Neuronal stem cell (in vitro differentiated cells): Measurements from ENCODE around the gene AFP.

Source experiments
- DNase-seq: peaks from one replicate; pipeline ENCODE4 v3.0.0-alpha.2; 2013; ENCODE audit warnings: low spot score
- H2AFZ ChIP-seq: one replicate; pipeline ENCODE4 v1.6.1; 2013; ENCODE audit warnings: mild to moderate bottlenecking, low read length, inconsistent platforms
- H2AK5ac ChIP-seq: 2 replicates; pipeline ENCODE4 v1.6.1; 2013; ENCODE audit warnings: low read depth, mild to moderate bottlenecking, inconsistent platforms, low read length, moderate library complexity, mixed read lengths
- H2BK120ac ChIP-seq: 2 replicates; pipeline ENCODE4 v1.6.1; 2013; ENCODE audit warnings: low read depth, mild to moderate bottlenecking, inconsistent platforms, low read length, moderate library complexity, mixed read lengths
- H2BK12ac ChIP-seq: one replicate; pipeline ENCODE4 v1.6.1; 2013; ENCODE audit warnings: low read length, inconsistent platforms
- H2BK15ac ChIP-seq: 2 replicates; pipeline ENCODE4 v1.6.1; 2013; ENCODE audit warnings: mild to moderate bottlenecking, low read length, inconsistent platforms, mixed read lengths
- H2BK5ac ChIP-seq: one replicate; pipeline ENCODE4 v1.6.1; 2013; ENCODE audit warnings: inconsistent platforms, mild to moderate bottlenecking, low read length, moderate library complexity
- H3K14ac ChIP-seq: one replicate; pipeline ENCODE4 v1.6.1; 2013; ENCODE audit warnings: low read length, inconsistent platforms
- H3K18ac ChIP-seq: 2 replicates; pipeline ENCODE4 v1.6.1; 2013; ENCODE audit warnings: low read length, inconsistent platforms
- H3K23ac ChIP-seq: 2 replicates; pipeline ENCODE4 v1.6.1; 2013; ENCODE audit warnings: low read depth, mild to moderate bottlenecking, mixed read lengths, low read length, inconsistent platforms; ENCODE audit not compliant: poor library complexity
- H3K27ac ChIP-seq: replicated peaks from 3 replicates; pipeline ENCODE4 v1.5.1; 2013; ENCODE audit warnings: low read length, inconsistent platforms
- H3K27me3 ChIP-seq, 3 experiments: 2 replicates each; pipeline ENCODE4 v1.6.1; 2013; ENCODE audit warnings: low read length in 3 of 3, mild to moderate bottlenecking in 2 of 3, inconsistent platforms in 1 of 3, low read depth in 1 of 3, mixed read lengths in 1 of 3, moderate library complexity in 1 of 3; ENCODE audit not compliant: control insufficient read depth in 3 of 3, insufficient read depth in 3 of 3
- H3K36me3 ChIP-seq, 2 donors: replicated peaks in 1 of 2; 2 replicates each; pipeline ENCODE4 v1.6.1; 2013; ENCODE audit warnings: low read length in 2 of 2; ENCODE audit not compliant: control insufficient read depth in 2 of 2, insufficient read depth in 2 of 2
- H3K4ac ChIP-seq: 2 replicates; pipeline ENCODE4 v1.6.1; 2013; ENCODE audit warnings: inconsistent platforms, mild to moderate bottlenecking, low read length, moderate library complexity
- H3K4me1 ChIP-seq, 2 donors: 1 replicate in 1 of 2; 2 replicates in 1 of 2; pipeline ENCODE4 v1.6.1; 2013; ENCODE audit warnings: low read length in 2 of 2, low read depth in 1 of 2; ENCODE audit not compliant: control insufficient read depth in 2 of 2, insufficient read depth in 1 of 2
- H3K4me2 ChIP-seq: one replicate; pipeline ENCODE4 v1.6.1; 2013; ENCODE audit warnings: mild to moderate bottlenecking, low read length, inconsistent platforms; ENCODE audit not compliant: insufficient read depth, poor library complexity, severe bottlenecking
- H3K4me3 ChIP-seq, 2 donors: 2 replicates each; pipeline ENCODE4 v1.5.1; 2013; ENCODE audit warnings: low read length in 2 of 2, mild to moderate bottlenecking in 2 of 2, inconsistent platforms in 1 of 2, moderate library complexity in 1 of 2
- H3K79me1 ChIP-seq: one replicate; pipeline ENCODE4 v1.6.1; 2013; ENCODE audit warnings: low read depth, mild to moderate bottlenecking, inconsistent platforms, low read length, moderate library complexity
- H3K9ac ChIP-seq: one replicate; pipeline ENCODE4 v1.6.1; 2013; ENCODE audit warnings: mild to moderate bottlenecking, low read depth, low read length, inconsistent platforms; ENCODE audit not compliant: poor library complexity
- H3K9me3 ChIP-seq, 2 donors: replicated peaks in 1 of 2; 2 replicates each; pipeline versions ENCODE3 to v1.6.1; 2013; ENCODE audit warnings: low read length in 2 of 2, mild to moderate bottlenecking in 2 of 2, inconsistent platforms in 1 of 2, low read depth in 1 of 2, mixed read lengths in 1 of 2, moderate library complexity in 1 of 2; ENCODE audit not compliant: control insufficient read depth in 2 of 2, insufficient read depth in 1 of 2
- H4K8ac ChIP-seq: one replicate; pipeline ENCODE4 v1.6.1; 2013; ENCODE audit warnings: low read depth, mild to moderate bottlenecking, inconsistent platforms, low read length, moderate library complexity
- H4K91ac ChIP-seq: one replicate; pipeline ENCODE4 v1.6.1; 2013; ENCODE audit warnings: low read length, low read depth, mild to moderate bottlenecking, inconsistent platforms; ENCODE audit not compliant: poor library complexity
- WGBS, 2 donors: extraction: QIAGEN DNeasy Blood & Tissue Kit; methylation state at CpG; one replicate each; pipeline ENCODE4 v1.1.7; 2013; ENCODE audit warnings: missing lambda C conversion rate in 2 of 2, mixed read lengths in 1 of 2; ENCODE audit not compliant: insufficient read length in 2 of 2, insufficient replicate concordance in 1 of 2; ENCODE audit errors: extremely low coverage in 2 of 2; 5-methylcytosine and 5-hydroxymethylcytosine counted together

Gene AFP

GRCh38 chr4:73446336-73446938 lies 10.4 kb downstream of the AFP start:
- Histone ChIP-seq H3K9ac (no peak overlapping the region), H3K27ac (no peak overlapping the region), H4K91ac (no peak overlapping the region), H3K4ac (no peak overlapping the region), H2AFZ (no peak overlapping the region), H3K27me3 (peaks cover 0 to 10% (median 0%) of the 10 kb centered on the region in 3 experiments), H3K4me3 (no peak overlapping the region), H3K4me2 (no peak overlapping the region), H3K23ac (no peak overlapping the region), H4K8ac (no peak overlapping the region), H2BK5ac (no peak overlapping the region), H3K14ac (no peak overlapping the region), H3K18ac (no peak overlapping the region), H2BK15ac (no peak overlapping the region), H2AK5ac (no peak overlapping the region), H3K9me3 (no peaks in the 10 kb centered on the region), H2BK12ac (no peak overlapping the region), H2BK120ac (no peak overlapping the region), H3K79me1 (no peaks in the 10 kb centered on the region), H3K36me3 (no peaks in the 10 kb centered on the region), H3K4me1 (peaks cover 4 to 5% of the 10 kb centered on the region in 2 donors)
- WGBS, 2 donors, result no CpG with 5 or more reads among the region's 4 CpGs
- peak; percentile 18 for DNase-seq

DNA sequence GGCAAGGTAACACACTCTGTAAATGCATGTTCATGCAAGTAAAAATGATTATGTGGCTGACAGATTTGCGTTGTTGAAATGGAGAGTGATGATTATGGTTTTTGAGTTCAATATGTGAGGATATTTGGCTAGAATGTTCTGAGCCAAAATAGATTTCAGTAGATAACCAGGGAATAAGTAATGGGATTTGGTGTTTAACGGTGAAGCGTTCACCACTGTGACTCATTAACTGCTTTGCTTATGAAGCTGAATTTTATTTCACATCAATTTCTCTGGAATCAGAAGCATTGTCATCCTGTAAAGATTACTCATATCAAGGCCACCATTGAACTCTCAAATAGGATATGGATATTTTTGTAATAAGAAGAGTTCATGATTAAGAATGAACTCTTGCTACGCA lies 11.7 kb downstream of the AFP start:
- H2BK120ac ChIP-seq, result no peak overlapping the region
- no peak overlapping the region for H2BK12ac ChIP-seq
- no peak overlapping the region for H3K9ac ChIP-seq
- no peak overlapping the region for H3K4me3 ChIP-seq
- H3K4ac ChIP-seq, result no peak overlapping the region
- H3K14ac ChIP-seq, result no peak overlapping the region
- no peak overlapping the region for H3K27ac ChIP-seq
- WGBS, 2 donors, result 100% methylated on average over 1 of the region's 4 CpGs; no CpG with 5 or more reads in 1 of the 2 donors
- H3K79me1 ChIP-seq, result no peaks in the 10 kb centered on the region
- peaks cover 5 to 6% of the 10 kb centered on the region in 2 donors for H3K4me1 ChIP-seq
- DNase-seq, result no peak
- H4K8ac ChIP-seq, result no peak overlapping the region
- no peak overlapping the region for H3K18ac ChIP-seq
- H2BK15ac ChIP-seq, result no peak overlapping the region
- no peaks in the 10 kb centered on the region for H3K36me3 ChIP-seq
- H3K23ac ChIP-seq, result no peak overlapping the region
- no peak overlapping the region for H2AFZ ChIP-seq
- peaks cover 0 to 10% (median 0%) of the 10 kb centered on the region in 3 experiments for H3K27me3 ChIP-seq
- no peak overlapping the region for H2BK5ac ChIP-seq
- no peak overlapping the region for H4K91ac ChIP-seq
- no peak overlapping the region for H3K4me2 ChIP-seq
- H2AK5ac ChIP-seq, result no peak overlapping the region
- H3K9me3 ChIP-seq, result no peaks in the 10 kb centered on the region

- H3K4me3 ChIP-seq, result no peak overlapping the region
- no peak for DNase-seq
- peaks cover 5 to 8% of the 10 kb centered on the region in 2 donors for H3K4me1 ChIP-seq
- H2AFZ ChIP-seq, result no peak overlapping the region
- H4K91ac ChIP-seq, result no peak overlapping the region
- H2BK12ac ChIP-seq, result no peak overlapping the region
- H3K4me2 ChIP-seq, result no peak overlapping the region
- no CpG with 5 or more reads among the region's 4 CpGs for WGBS, 2 donors
- no peak overlapping the region for H3K14ac ChIP-seq
- no peak overlapping the region for H3K23ac ChIP-seq
- no peak overlapping the region for H2BK15ac ChIP-seq
- H2BK120ac ChIP-seq, result no peak overlapping the region
- H2AK5ac ChIP-seq, result no peak overlapping the region
- H3K18ac ChIP-seq, result no peak overlapping the region
- H3K4ac ChIP-seq, result no peak overlapping the region
- H3K27me3 ChIP-seq, result peaks cover 0 to 10% (median 0%) of the 10 kb centered on the region in 3 experiments
- no peak overlapping the region for H4K8ac ChIP-seq
- no peak overlapping the region for H3K9ac ChIP-seq
- no peak overlapping the region for H2BK5ac ChIP-seq
- H3K27ac ChIP-seq, result no peak overlapping the region
- H3K79me1 ChIP-seq, result no peaks in the 10 kb centered on the region
- H3K36me3 ChIP-seq, result no peaks in the 10 kb centered on the region
- H3K9me3 ChIP-seq, result no peaks in the 10 kb centered on the region
Observed at GRCh38 chr4:73448448-73449203, 12.6 kb downstream of the AFP start.

- H3K27ac ChIP-seq, result no peak overlapping the region
- H2BK12ac ChIP-seq, result no peak overlapping the region
- no CpG with 5 or more reads among the region's 9 CpGs for WGBS, 2 donors
- peak overlapping the region; percentile 60 for H2AFZ ChIP-seq
- H2BK15ac ChIP-seq, result no peak overlapping the region
- H3K79me1 ChIP-seq, result no peaks in the 10 kb centered on the region
- no peak overlapping the region for H3K4me2 ChIP-seq
- H3K9me3 ChIP-seq, result no peaks in the 10 kb centered on the region
- H2AK5ac ChIP-seq, result no peak overlapping the region
- DNase-seq, result no peak
- H3K14ac ChIP-seq, result no peak overlapping the region
- H3K4me3 ChIP-seq, result no peak overlapping the region
- H3K9ac ChIP-seq, result no peak overlapping the region
- H2BK5ac ChIP-seq, result no peak overlapping the region
- H4K8ac ChIP-seq, result no peak overlapping the region
- H2BK120ac ChIP-seq, result no peak overlapping the region
- H3K27me3 ChIP-seq, result peaks cover 0 to 12% (median 0%) of the 10 kb centered on the region in 3 experiments
- H3K4ac ChIP-seq, result no peak overlapping the region
- H4K91ac ChIP-seq, result no peak overlapping the region
- H3K23ac ChIP-seq, result no peak overlapping the region
- H3K4me1 ChIP-seq, result peaks cover 5 to 8% of the 10 kb centered on the region in 2 donors
- no peaks in the 10 kb centered on the region for H3K36me3 ChIP-seq
- no peak overlapping the region for H3K18ac ChIP-seq
Observed at GRCh38 chr4:73450398-73451004, 14.5 kb downstream of the AFP start.
